K562 (cell line): Measurements from ENCODE around the gene MAP2. TPM values are rescaled to one million over a fixed set of nuclear protein-coding genes. Genes with fewer than 3 reads are reported as not detected.

Experiments
- ATAC-seq: fragments of 200-7000 bp; cut with Tn5 transposase; 3 replicates; pipeline ENCODE4 v1.9.1; 2020; ENCODE audit warnings: moderate library complexity
- BruUV-seq: library from RNA; stranded (reverse); fragments of 400-500 nt; replicated peaks from 2 replicates; lab custom pipeline; 2021; lab: Mats Ljungman, UMichigan
- CTCF ChIA-PET: fragments of 300-600 bp; formaldehyde crosslinking; extraction: SDS; loops from one replicate; lab custom pipeline; 2021; ENCODE audit warnings: low intra/inter-chr PET ratio; lab: Yijun Ruan, JAX
- POLR2A ChIA-PET: fragments of 300-600, 350-650 bp; sonication (Branson Sonifier 250); formaldehyde crosslinking; extraction: SDS; loops from one replicate; lab custom pipeline; 2021; ENCODE audit warnings: antibody characterized with exemption, inconsistent platforms; lab: Yijun Ruan, JAX
- DNase-seq, 4 experiments: peaks; one replicate each; pipeline versions ENCODE4 v3.0.0 to v3.0.0-alpha.2; 2011 to 2018; ENCODE audit warnings: low spot score in 3 of 4, mixed read lengths in 3 of 4; ENCODE audit errors: extremely low read depth in 1 of 4
- FAIRE-seq: peaks from 2 replicates; lab custom pipeline; 2011; peaks lifted over from hg19 to GRCh38; lab: Jason Lieb, UNC
- H2AFZ ChIP-seq: 2 replicates; pipeline ENCODE4 v1.6.0; 2011; ENCODE audit warnings: low read depth, low read length, control low read depth, inconsistent platforms
- H3K27ac ChIP-seq: fragments of 200-600 bp; 3 replicates; pipeline ENCODE4 v1.8.0; 2011; ENCODE audit warnings: low read depth, mild to moderate bottlenecking, control low read depth, inconsistent platforms, low read length, moderate library complexity, mixed read lengths; ENCODE audit errors: extremely low read depth
- H3K27me3 ChIP-seq, 2 experiments: fragments of 300-600 bp in 1 of 2; 2 replicates in 1 of 2; 3 replicates in 1 of 2; pipeline versions ENCODE4 v1.6.0 to v1.8.0; 2011; ENCODE audit warnings: inconsistent platforms in 2 of 2, low read length in 2 of 2, mild to moderate bottlenecking in 1 of 2, mixed read lengths in 1 of 2, moderate library complexity in 1 of 2; ENCODE audit not compliant: control insufficient read depth in 2 of 2, insufficient read depth in 2 of 2
- H3K36me3 ChIP-seq: fragments of 300-600 bp; 3 replicates; pipeline ENCODE4 v1.8.0; 2011; ENCODE audit warnings: mild to moderate bottlenecking, low read length, inconsistent platforms; ENCODE audit not compliant: control insufficient read depth, insufficient read depth
- H3K4me1 ChIP-seq, 2 experiments: fragments of 200-600 bp in 1 of 2; replicated peaks in 1 of 2; 2 replicates in 1 of 2; 3 replicates in 1 of 2; pipeline versions ENCODE4 v1.5.1 to v1.8.0; 2011; ENCODE audit warnings: inconsistent platforms in 2 of 2, low read length in 2 of 2, mild to moderate bottlenecking in 1 of 2, mixed read lengths in 1 of 2, moderate library complexity in 1 of 2; ENCODE audit not compliant: control insufficient read depth in 2 of 2, insufficient read depth in 2 of 2
- H3K4me2 ChIP-seq: 2 replicates; pipeline ENCODE4 v1.6.1; 2011; ENCODE audit warnings: low read length, control low read depth, inconsistent platforms, mixed read lengths; ENCODE audit not compliant: insufficient read depth
- H3K4me3 ChIP-seq: fragments of 200-600 bp; sonication (generic), shearing (Covaris generic); 2 replicates; pipeline ENCODE4 v1.5.1; 2016; ENCODE audit warnings: control low read depth, inconsistent platforms
- H3K79me2 ChIP-seq: fragments of 200-600 bp; 3 replicates; pipeline ENCODE4 v1.8.0; 2011; ENCODE audit warnings: low read length, inconsistent platforms; ENCODE audit not compliant: control insufficient read depth, insufficient read depth
- H3K9ac ChIP-seq, 2 experiments: 2 replicates each; pipeline versions ENCODE4 v1.6.0 to v1.6.1; 2011; ENCODE audit warnings: low read depth in 2 of 2, low read length in 2 of 2, control low read depth in 1 of 2, inconsistent platforms in 1 of 2, mild to moderate bottlenecking in 1 of 2, mixed read lengths in 1 of 2; ENCODE audit not compliant: insufficient read depth in 1 of 2
- H3K9me1 ChIP-seq: one replicate; pipeline ENCODE4 v1.6.0; 2011; ENCODE audit warnings: inconsistent platforms, mild to moderate bottlenecking, low read length, moderate library complexity; ENCODE audit not compliant: control insufficient read depth, insufficient read depth
- H3K9me3 ChIP-seq: replicated peaks from 2 replicates; pipeline ENCODE4 v1.5.1; 2011; ENCODE audit warnings: low read depth, low read length, inconsistent platforms; ENCODE audit not compliant: control insufficient read depth, insufficient read depth
- H4K20me1 ChIP-seq: replicated peaks from 2 replicates; pipeline ENCODE4 v1.6.1; 2011; ENCODE audit warnings: low read length, inconsistent platforms, mixed read lengths; ENCODE audit not compliant: control insufficient read depth, insufficient read depth
- ARID2 ChIP-seq: fragments of 450-650 bp; IDR thresholded peaks from 2 replicates; pipeline ENCODE4 v1.6.1; 2017; ENCODE audit warnings: antibody characterized with exemption, mild to moderate bottlenecking
- CEBPB ChIP-seq: fragments of 450-650 bp; IDR thresholded peaks from 2 replicates; pipeline ENCODE4 v1.6.1; 2016; ENCODE audit warnings: missing genetic modification characterization, missing compliant biosample characterization
- ERF ChIP-seq: fragments of 450-650 bp; formaldehyde crosslinking; IDR thresholded peaks from 2 replicates; pipeline ENCODE4 v1.4.0; 2020; ENCODE audit warnings: mild to moderate bottlenecking, mixed read lengths
- HOXB6 ChIP-seq: fragments of 250-450 bp; sonication (Bioruptor Pico); IDR thresholded peaks from 2 replicates; pipeline ENCODE4 v1.5.1; 2022; ENCODE audit warnings: mild to moderate bottlenecking, borderline replicate concordance
- KAT8 ChIP-seq: fragments of 450-650 bp; IDR thresholded peaks from 2 replicates; pipeline ENCODE4 v1.6.1; 2016; ENCODE audit warnings: low read depth, mild to moderate bottlenecking
- SAP30 ChIP-seq: fragments of 200-600 bp; sonication (generic); IDR thresholded peaks from 2 replicates; pipeline ENCODE4 v1.6.1; 2012; ENCODE audit warnings: borderline replicate concordance, low read depth, mild to moderate bottlenecking, moderate library complexity, low read length, control low read depth, inconsistent platforms; ENCODE audit not compliant: insufficient read depth, poor library complexity, severe bottlenecking
- UBTF ChIP-seq, 2 experiments: IDR thresholded peaks; 2 replicates each; pipeline ENCODE4 v1.6.1; 2012; ENCODE audit warnings: improper control_type of control experiment in 2 of 2, low read depth in 2 of 2, low read length in 2 of 2, borderline replicate concordance in 1 of 2
- XRCC3 ChIP-seq: fragments of 450-650 bp; IDR thresholded peaks from 2 replicates; pipeline ENCODE4 v1.6.1; 2017; ENCODE audit warnings: mild to moderate bottlenecking, moderate library complexity
- ZNF124 ChIP-seq: sonication (generic); formaldehyde crosslinking; IDR thresholded peaks from 2 replicates; pipeline ENCODE4 v1.8.1; 2022; ENCODE audit warnings: missing genetic modification reagents
- ZNF707 ChIP-seq: fragments of 250-450 bp; sonication (Bioruptor Pico); conservative IDR thresholded peaks from 2 replicates; pipeline ENCODE4 v1.8.0; 2022; ENCODE audit warnings: inconsistent platforms, mild to moderate bottlenecking, moderate library complexity
- WGBS: fragments of 100-300 bp; shearing (Covaris generic); methylation state at CpG from one replicate; pipeline ENCODE4 v1.1.6; 2016; ENCODE audit warnings: low coverage, mixed read lengths; ENCODE audit not compliant: insufficient coverage; ENCODE audit errors: missing lambda C conversion rate; 5-methylcytosine and 5-hydroxymethylcytosine counted together
- in situ Hi-C: fragments of 300-500 bp; cut with MboI; formaldehyde crosslinking; loops from 4 replicates; pipeline ENCODE4 v1.15.0; 2018; ENCODE audit warnings: inconsistent platforms, mixed read lengths
- intact Hi-C: fragments of 100-400 bp; cut with micrococcal nuclease; formaldehyde crosslinking; loops from 2 replicates; pipeline ENCODE4 v1.14.2; 2022
- polyA plus RNA-seq, 8 experiments: library from polyadenylated mRNA; depleted of rRNA in 4 of 8; stranded (reverse) in 5 of 8; unstranded in 3 of 8; fragments of >200 nt; fragmentation: Nextera tagmentation in 2 of 8; fragmentation: Illumina TruSeq in 1 of 8; extraction: Ambion mirVana in 2 of 8; extraction: Trizol in 1 of 8; gene quantifications; 2 replicates each; pipeline versions ENCODE4 v1.2.1 to v1.2.3, GENCODE V29; 2011 to 2014; ENCODE audit warnings: inconsistent platforms in 1 of 8, missing spikeins in 1 of 8
- total RNA-seq, 7 experiments: library from RNA; depleted of rRNA in 6 of 7; stranded (reverse); fragments of >200 nt in 6 of 7; fragmentation: Illumina TruSeq in 2 of 7; extraction: Trizol in 2 of 7; gene quantifications; 2 replicates each; pipeline versions ENCODE4 v1.2.1 to v1.2.3, GENCODE V29; 2011 to 2021; ENCODE audit warnings: low replicate concordance in 1 of 7
- TF ChIP-seq, protein P1 (sequence below): sonication (generic); formaldehyde crosslinking; IDR thresholded peaks from 2 replicates; pipeline ENCODE4 v1.8.1; 2023; ENCODE audit warnings: mild to moderate bottlenecking, missing genetic modification reagents, moderate library complexity
- TF ChIP-seq, protein P2 (sequence below), 2 experiments: IDR thresholded peaks; 2 replicates each; pipeline ENCODE4 v1.6.1; 2011; ENCODE audit warnings: borderline replicate concordance in 1 of 2, control low read depth in 1 of 2, low read depth in 1 of 2, low read length in 1 of 2, mild to moderate bottlenecking in 1 of 2, mixed read lengths in 1 of 2, moderate library complexity in 1 of 2; ENCODE audit not compliant: insufficient read depth in 1 of 2, insufficient read length in 1 of 2, poor library complexity in 1 of 2, severe bottlenecking in 1 of 2; ENCODE audit errors: extremely low read depth in 1 of 2

The MAP2 gene
- total and polyA plus RNA-seq, 9 of the 15 experiments (the other 6 are each of a cell fraction or from before 2014, with no cell fraction given), result 0.13 TPM; not detected in 8

DNA sequence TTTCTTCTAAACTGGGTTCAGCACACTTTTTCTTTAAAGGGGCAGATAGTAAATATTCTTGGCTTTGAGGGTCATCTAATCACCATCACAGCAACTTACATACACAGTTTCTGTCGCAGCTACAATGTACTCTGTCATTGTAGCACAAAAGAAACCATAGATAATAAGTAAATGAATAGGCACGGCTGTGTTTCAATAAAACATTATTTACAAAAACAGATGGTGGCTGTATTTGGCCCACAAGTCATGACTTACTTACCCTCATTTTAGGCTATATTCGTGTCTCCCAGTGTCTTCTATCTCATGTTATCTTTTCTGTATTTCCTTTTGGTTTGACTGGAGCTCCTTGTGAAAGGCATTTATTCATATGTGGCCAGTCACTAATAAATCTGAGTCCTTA lies 168.3 kb downstream of the MAP2 start (continued):
- TF ChIP-seq SAP30, result no peak
- no peak for TF ChIP-seq ARID2
- no peak for TF ChIP-seq KAT8
- TF ChIP-seq, all 486 proteins: peak for 0

- no peak for DNase-seq
- Histone ChIP-seq H2AFZ (no peak overlapping the region), H3K27me3 (no peaks in the 10 kb centered on the region), H4K20me1 (no peaks in the 10 kb centered on the region), H3K9me1 (no peaks in the 10 kb centered on the region), H3K36me3 (no peaks in the 10 kb centered on the region), H3K79me2 (no peaks in the 10 kb centered on the region), H3K4me2 (no peak overlapping the region), H3K9me3 (no peaks in the 10 kb centered on the region), H3K4me3 (no peak overlapping the region), H3K9ac (no peak overlapping the region), H3K27ac (no peak overlapping the region), H3K4me1 (no peaks in the 10 kb centered on the region)
- intact Hi-C loops (no loop called here), in situ Hi-C loops (no loop called here)
- WGBS, result 3% methylated on average over 5 of the region's 6 CpGs
- no peak for ATAC-seq
- BruUV-seq, result no TSS peak
- TF ChIP-seq UBTF (IDR thresholded peaks at IDR 0.05; ENCODE audit: borderline replicate concordance in 1 of 2, low read depth in 2 of 2, low read length in 2 of 2) (no peak), ERF (no peak), ZNF707 (CRISPR knock-in tag) (no peak), CEBPB (tag) (no peak), HOXB6 (CRISPR knock-in tag) (no peak), ZNF124 (CRISPR knock-in tag) (no peak), XRCC3 (no peak)
- TF ChIP-seq, protein P1, sequence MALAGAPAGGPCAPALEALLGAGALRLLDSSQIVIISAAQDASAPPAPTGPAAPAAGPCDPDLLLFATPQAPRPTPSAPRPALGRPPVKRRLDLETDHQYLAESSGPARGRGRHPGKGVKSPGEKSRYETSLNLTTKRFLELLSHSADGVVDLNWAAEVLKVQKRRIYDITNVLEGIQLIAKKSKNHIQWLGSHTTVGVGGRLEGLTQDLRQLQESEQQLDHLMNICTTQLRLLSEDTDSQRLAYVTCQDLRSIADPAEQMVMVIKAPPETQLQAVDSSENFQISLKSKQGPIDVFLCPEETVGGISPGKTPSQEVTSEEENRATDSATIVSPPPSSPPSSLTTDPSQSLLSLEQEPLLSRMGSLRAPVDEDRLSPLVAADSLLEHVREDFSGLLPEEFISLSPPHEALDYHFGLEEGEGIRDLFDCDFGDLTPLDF, result no peak
- TF ChIP-seq, protein P2, sequence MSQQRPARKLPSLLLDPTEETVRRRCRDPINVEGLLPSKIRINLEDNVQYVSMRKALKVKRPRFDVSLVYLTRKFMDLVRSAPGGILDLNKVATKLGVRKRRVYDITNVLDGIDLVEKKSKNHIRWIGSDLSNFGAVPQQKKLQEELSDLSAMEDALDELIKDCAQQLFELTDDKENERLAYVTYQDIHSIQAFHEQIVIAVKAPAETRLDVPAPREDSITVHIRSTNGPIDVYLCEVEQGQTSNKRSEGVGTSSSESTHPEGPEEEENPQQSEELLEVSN (IDR thresholded peaks at IDR 0.05; ENCODE audit: borderline replicate concordance in 1 of 2, extremely low read depth in 1 of 2, insufficient read depth in 1 of 2, insufficient read length in 1 of 2, low read depth in 1 of 2, low read length in 1 of 2, poor library complexity in 1 of 2, severe bottlenecking in 1 of 2), result no peak
- ChIA-PET POLR2A (no interaction called here), CTCF (no interaction called here)
- FAIRE-seq, result no peak
These were observed 170.1 kb downstream of the MAP2 start for GRCh38 chr2:209593930-209594329.
